ENCODE measurements around the gene HPS5. TPM values are rescaled to one million over a fixed set of nuclear protein-coding genes. Genes with fewer than 3 reads are reported as not detected.
"Not testable (repeated sequence)": the region's sequence is repeated elsewhere in the genome, so short reads cannot be mapped to it uniquely, and the experiment has no call there.

Gene HPS5
- total RNA-seq, 4 donors from 2014 or later = 3.0 to 18.9 (median 14.2) TPM

GRCh38 chr11:18270102-18270501 is 51.8 kb downstream of the HPS5 start:
- Histone ChIP-seq H3K4me3 (no peak overlapping the region), H3K4me1 (peaks cover 0 to 3% (median 0%) of the 10 kb centered on the region in 4 donors), H3K9me3 (no peaks in the 10 kb centered on the region), H3K27me3 (no peaks in the 10 kb centered on the region), H3K36me3 (no peaks in the 10 kb centered on the region), H3K27ac (no peak overlapping the region)
- in situ Hi-C loops (cut with MboI; ENCODE audit: low pct_ligation_motif_present in 1 of 4, low pct_unique_long_range_greater_than_20kb in 1 of 4, low sequenced_read_pairs in 3 of 4) (no loop called here), intact Hi-C loops (cut with DNase I; ENCODE audit: low total_unique reads) (no loop called here)
- TF ChIP-seq CTCF (IDR thresholded peaks at IDR 0.05) = no peak
- no peak for TF ChIP-seq POLR2AphosphoS5 (IDR thresholded peaks at IDR 0.05)
- no peak for TF ChIP-seq POLR2A (IDR thresholded peaks at IDR 0.05)
- TF ChIP-seq EP300 (IDR thresholded peaks at IDR 0.05; ENCODE audit: low read depth) = no peak
- 85% methylated on average over 4 of the region's 4 CpGs; no CpG with 5 or more reads in 1 of the 2 donors for WGBS, 2 donors (ENCODE audit: low coverage in 1 of 2)
- no peak for DNase-seq

GRCh38 chr11:18269252-18269651 is 52.7 kb downstream of the HPS5 start:
- H3K4me1 ChIP-seq; H3K27me3 ChIP-seq; intact Hi-C loops (cut with DNase I; ENCODE audit: low total_unique reads); H3K36me3 ChIP-seq; H3K4me3 ChIP-seq; H3K9me3 ChIP-seq; H3K27ac ChIP-seq; in situ Hi-C loops (cut with MboI; ENCODE audit: low pct_ligation_motif_present in 1 of 4, low pct_unique_long_range_greater_than_20kb in 1 of 4, low sequenced_read_pairs in 3 of 4); DNase-seq: not testable (repeated sequence)
- whole genome bisulfite sequencing, 2 donors (ENCODE audit: low coverage in 1 of 2) = no CpG with 5 or more reads among the region's 5 CpGs

GRCh38 chr11:18267335-18268133 is 54.4 kb downstream of the HPS5 start:
- H3K27ac ChIP-seq = peak overlapping the region in 1 of 4 donors; percentile 43
- H3K4me1 ChIP-seq; H3K27me3 ChIP-seq; DNase-seq; H3K9me3 ChIP-seq; intact Hi-C loops (cut with DNase I; ENCODE audit: low total_unique reads); in situ Hi-C loops (cut with MboI; ENCODE audit: low pct_ligation_motif_present in 1 of 4, low pct_unique_long_range_greater_than_20kb in 1 of 4, low sequenced_read_pairs in 3 of 4); H3K4me3 ChIP-seq; H3K36me3 ChIP-seq: not testable (repeated sequence)
- WGBS, 2 donors (ENCODE audit: low coverage in 1 of 2) = 37 to 100% methylated on average over 1 to 4 of the region's 10 CpGs

- no peaks in the 10 kb centered on the region for H3K27me3 ChIP-seq
- TF ChIP-seq POLR2A (IDR thresholded peaks at IDR 0.05) (no peak), POLR2AphosphoS5 (IDR thresholded peaks at IDR 0.05) (no peak), EP300 (IDR thresholded peaks at IDR 0.05; ENCODE audit: low read depth) (no peak), CTCF (IDR thresholded peaks at IDR 0.05) (no peak)
- intact Hi-C loops (cut with DNase I; ENCODE audit: low total_unique reads) = no loop called here
- no peaks in the 10 kb centered on the region for H3K36me3 ChIP-seq
- H3K27ac ChIP-seq = no peak within 1 kb of the TSS
- H3K4me1 ChIP-seq = peaks cover 0 to 3% (median 0%) of the 10 kb centered on the region in 4 donors
- H3K4me3 ChIP-seq = no peak within 1 kb of the TSS
- WGBS, 2 donors (ENCODE audit: low coverage in 1 of 2) = 81% methylated on average over 6 of the region's 8 CpGs; no CpG with 5 or more reads in 1 of the 2 donors
- in situ Hi-C loops (cut with MboI; ENCODE audit: low pct_ligation_motif_present in 1 of 4, low pct_unique_long_range_greater_than_20kb in 1 of 4, low sequenced_read_pairs in 3 of 4) = no loop called here
- no peak for DNase-seq
- no peaks in the 10 kb centered on the region for H3K9me3 ChIP-seq
Measured at GRCh38 chr11:18265949-18266348, 56.0 kb downstream of the HPS5 start, which contains the start of gene SAA1. SAA1 (plus strand) TSS chr11:18266264; CDS start chr11:18266888, 624 bp downstream.

GRCh38 chr11:18264677-18265555 is 57.0 kb downstream of the HPS5 start:
- Histone ChIP-seq H3K27me3 (no peaks in the 10 kb centered on the region), H3K4me3 (no peak overlapping the region), H3K9me3 (no peaks in the 10 kb centered on the region), H3K27ac (no peak overlapping the region), H3K4me1 (peaks cover 0 to 3% (median 0%) of the 10 kb centered on the region in 4 donors), H3K36me3 (no peaks in the 10 kb centered on the region)
- in situ Hi-C loops (cut with MboI; ENCODE audit: low pct_ligation_motif_present in 1 of 4, low pct_unique_long_range_greater_than_20kb in 1 of 4, low sequenced_read_pairs in 3 of 4) (no loop called here), intact Hi-C loops (cut with DNase I; ENCODE audit: low total_unique reads) (no loop called here)
- TF ChIP-seq POLR2AphosphoS5 (IDR thresholded peaks at IDR 0.05) = no peak
- no peak for TF ChIP-seq CTCF (IDR thresholded peaks at IDR 0.05)
- no peak for TF ChIP-seq POLR2A (IDR thresholded peaks at IDR 0.05)
- TF ChIP-seq EP300 (IDR thresholded peaks at IDR 0.05; ENCODE audit: low read depth) = no peak
- WGBS, 2 donors (ENCODE audit: low coverage in 1 of 2) = 63 to 76% methylated on average over 1 of the region's 1 CpG
- no peak for DNase-seq
